Heart left ventricle (tissue), 16 donors: Measurements from ENCODE around the gene DNAI1. TPM values are rescaled to one million over a fixed set of nuclear protein-coding genes. Genes with fewer than 3 reads are reported as not detected.

Experiments
- ATAC-seq, 4 donors: fragments of 200-7000 bp; cut with Tn5 transposase; one replicate each; pipeline ENCODE4 v1.9.1; 2020 to 2022; ENCODE audit warnings: moderate library complexity in 4 of 4, mild to moderate bottlenecking in 3 of 4, moderate number of reproducible peaks in 1 of 4
- DNase-seq, 5 donors: peaks; one replicate each; pipeline ENCODE4 v3.0.0-alpha.2; 2020
- H3K27ac ChIP-seq, 12 donors: fragments of 200-600 bp; sonication (generic) in 4 of 12; one replicate each; pipeline versions ENCODE4 v1.5.0 to v1.8.0; 2016 to 2022; ENCODE audit warnings: mild to moderate bottlenecking in 2 of 12
- H3K27me3 ChIP-seq, 9 donors: fragments of 200-600 bp; sonication (generic) in 2 of 9; one replicate each; pipeline versions ENCODE4 v1.5.1 to v1.8.0; 2016 to 2022; ENCODE audit warnings: mild to moderate bottlenecking in 3 of 9
- H3K36me3 ChIP-seq, 9 donors: fragments of 200-600 bp; sonication (generic) in 2 of 9; one replicate each; pipeline versions ENCODE4 v1.5.0 to v1.8.0; 2018 to 2022; ENCODE audit warnings: mild to moderate bottlenecking in 2 of 9
- H3K4me1 ChIP-seq, 12 donors: fragments of 200-600 bp; sonication (generic) in 4 of 12; one replicate each; pipeline versions ENCODE4 v1.5.0 to v1.8.0; 2016 to 2022; ENCODE audit warnings: mild to moderate bottlenecking in 3 of 12
- H3K4me3 ChIP-seq, 12 donors: fragments of 200-600 bp; sonication (generic) in 4 of 12; one replicate each; pipeline versions ENCODE4 v1.5.0 to v1.8.0; 2017 to 2022; ENCODE audit warnings: mild to moderate bottlenecking in 9 of 12, moderate library complexity in 4 of 12
- H3K9me3 ChIP-seq, 12 donors: fragments of 200-600 bp; sonication (generic) in 4 of 12; one replicate each; pipeline versions ENCODE4 v1.5.0 to v1.8.0; 2016 to 2022; ENCODE audit warnings: mild to moderate bottlenecking in 1 of 12
- POLR2A ChIP-seq, 2 donors: fragments of 450-650 bp; IDR thresholded peaks; one replicate each; pipeline ENCODE4 v1.6.1; 2017; ENCODE audit warnings: antibody characterized with exemption in 2 of 2, mild to moderate bottlenecking in 2 of 2, moderate library complexity in 2 of 2
- WGBS, 4 donors: extraction: QIAGEN DNeasy Blood & Tissue Kit in 2 of 4; methylation state at CpG; one replicate each; pipeline versions ENCODE4 v1.1.5 to v1.1.7; 2013 to 2018; 5-methylcytosine and 5-hydroxymethylcytosine counted together
- intact Hi-C, 10 donors: fragments of 100-400 bp; cut with DNase I; formaldehyde crosslinking; loops; one replicate each; pipeline versions ENCODE4 v1.11.1 to v1.14.2; 2022
- polyA plus RNA-seq, 2 donors: library from polyadenylated mRNA; stranded (reverse); fragments of 200-250 nt; gene quantifications; one replicate each; pipeline ENCODE4 v1.2.3, GENCODE V29; 2013
- total RNA-seq, 9 donors: library from RNA; depleted of rRNA in 2 of 9; stranded (reverse); fragments of >200 nt in 2 of 9; fragmentation: NEBNext Ultra II Directional in 3 of 9; extraction: Animal tissue kit (Norgen Biotek cat#: 25700) in 3 of 9; gene quantifications; one replicate each; pipeline versions ENCODE4 v1.1.0 to v1.2.4, GENCODE V29; 2016 to 2023
- TF ChIP-seq, protein P1 (sequence below), 12 donors: fragments of 200-600 bp; sonication (generic) in 4 of 12; IDR thresholded peaks; one replicate each; pipeline versions ENCODE4 v1.5.0 to v1.8.0; 2018 to 2022; ENCODE audit warnings: antibody characterized with exemption in 12 of 12, mild to moderate bottlenecking in 5 of 12
- donor health status: ischemic (EF 13 %, LVEDD 7.1; RV severe dilation, severe dysfunction).
- donor health status: healthy with polysubstance abuse.
- donor health status: DM: no; HTN: yes; CAD: no.
- donor health status: DM: no; HTN: no; CAD: no.
- donor health status: ischemic (EF 25% LVEDD 6.9; RV normal size, moderate dysfunction).
- donor health status: ischemic (EF 25% LVEDD 5.7; RV mildly dilated, moderate dysfunction).
- donor health status: healthy.
- donor health status: DM: yes; HTN: yes; CAD: no.
- donor health status: ischemic (EF 35%, LVEDD 5.7; RV mildly dilated, moderate dysfunction).
- donor health status: nonischemic (EF 11% LVEDD 7.7; RV severe dilation, severe dysfunction).
- donor health status: DM: yes; HTN: yes; CAD: no.
- donor health status: PGD.
- donor health status: ischemic (EF 29% LVEDD 5.4; RV normal size, mild dysfunction).
- donor health status: nonischemic (EF 23%, LVEDD 6.1; RV moderate dilation, normal function).

DNAI1 gene
- total and polyA plus RNA-seq, 11 donors = 0.36 to 0.86 (median 0.43) TPM; not detected in 8

DNA sequence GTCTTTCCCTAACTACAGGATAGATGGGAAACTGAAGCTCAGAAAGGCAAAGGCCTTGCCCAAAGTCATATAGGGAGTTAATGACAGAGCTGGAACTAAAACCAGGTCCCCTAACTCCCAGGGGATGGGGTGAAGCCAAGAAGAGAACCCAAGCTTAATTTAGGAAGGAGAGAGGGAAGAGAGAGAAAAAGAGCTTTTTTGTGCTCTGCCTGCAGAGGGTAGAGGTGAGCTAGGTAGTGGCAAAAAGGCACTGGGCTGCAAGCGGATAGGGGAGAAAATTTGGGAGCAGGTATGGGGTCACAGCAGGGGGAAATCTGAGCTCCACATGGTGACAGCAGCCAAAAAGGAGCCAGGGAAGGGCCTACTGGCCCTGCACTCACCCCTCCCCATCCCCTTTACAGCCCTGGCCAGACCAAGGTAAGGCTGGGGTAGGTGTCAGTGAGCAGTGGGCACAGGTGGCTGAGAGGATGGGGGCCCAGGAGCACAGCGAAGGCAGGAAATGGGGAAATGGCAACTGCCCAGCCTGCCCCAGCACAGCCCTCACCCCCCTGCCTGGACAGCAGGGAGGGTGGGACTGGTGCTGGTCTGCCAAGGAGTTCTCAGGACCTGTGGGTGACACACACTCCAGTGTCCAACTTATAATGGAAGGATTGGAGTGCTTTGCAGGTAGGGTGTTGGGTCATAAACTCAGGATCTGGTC is 60.9 kb downstream of the DNAI1 start:
- DNase-seq (no peak), ATAC-seq (no peak)
- no peak overlapping the region for H3K4me3 ChIP-seq
- TF ChIP-seq, protein P1, sequence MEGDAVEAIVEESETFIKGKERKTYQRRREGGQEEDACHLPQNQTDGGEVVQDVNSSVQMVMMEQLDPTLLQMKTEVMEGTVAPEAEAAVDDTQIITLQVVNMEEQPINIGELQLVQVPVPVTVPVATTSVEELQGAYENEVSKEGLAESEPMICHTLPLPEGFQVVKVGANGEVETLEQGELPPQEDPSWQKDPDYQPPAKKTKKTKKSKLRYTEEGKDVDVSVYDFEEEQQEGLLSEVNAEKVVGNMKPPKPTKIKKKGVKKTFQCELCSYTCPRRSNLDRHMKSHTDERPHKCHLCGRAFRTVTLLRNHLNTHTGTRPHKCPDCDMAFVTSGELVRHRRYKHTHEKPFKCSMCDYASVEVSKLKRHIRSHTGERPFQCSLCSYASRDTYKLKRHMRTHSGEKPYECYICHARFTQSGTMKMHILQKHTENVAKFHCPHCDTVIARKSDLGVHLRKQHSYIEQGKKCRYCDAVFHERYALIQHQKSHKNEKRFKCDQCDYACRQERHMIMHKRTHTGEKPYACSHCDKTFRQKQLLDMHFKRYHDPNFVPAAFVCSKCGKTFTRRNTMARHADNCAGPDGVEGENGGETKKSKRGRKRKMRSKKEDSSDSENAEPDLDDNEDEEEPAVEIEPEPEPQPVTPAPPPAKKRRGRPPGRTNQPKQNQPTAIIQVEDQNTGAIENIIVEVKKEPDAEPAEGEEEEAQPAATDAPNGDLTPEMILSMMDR (IDR thresholded peaks at IDR 0.05) = no peak
- no peak for TF ChIP-seq POLR2A (IDR thresholded peaks at IDR 0.05)
- no peaks in the 10 kb centered on the region for H3K9me3 ChIP-seq
- intact Hi-C loops = loop anchor here in 1 of 10 donors (5.0 kb wide), 1 partner anchor 62 kb away; the partner anchor contains the start of genes DNAI1 and FAM219A
- no peaks in the 10 kb centered on the region for H3K27me3 ChIP-seq
- no peak overlapping the region for H3K27ac ChIP-seq
- WGBS, 4 donors = 85 to 91% (median 87%) methylated on average over 2 of the region's 2 CpGs
- peaks cover 0 to 15% (median 4%) of the 10 kb centered on the region in 12 donors for H3K4me1 ChIP-seq
- H3K36me3 ChIP-seq = no peaks in the 10 kb centered on the region

DNA sequence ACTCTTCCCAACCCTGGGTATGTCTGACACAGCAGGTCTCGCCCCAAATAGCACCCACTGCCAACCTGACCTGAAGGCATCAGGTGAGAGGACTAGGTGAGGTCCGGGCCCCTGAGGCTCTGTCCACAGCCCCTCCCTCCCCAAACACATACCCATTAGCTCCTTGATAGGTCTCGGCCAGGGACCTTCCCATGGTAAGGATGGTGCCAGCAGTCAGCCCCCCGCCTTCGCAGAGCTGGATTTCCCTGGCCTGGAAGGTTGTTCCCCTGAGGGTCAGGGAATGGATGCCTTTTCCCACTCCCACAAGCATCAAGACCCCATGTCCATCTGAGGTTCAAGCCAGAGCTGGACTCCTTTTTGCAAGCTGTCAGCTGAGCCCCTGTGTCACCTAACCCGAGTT is 61.5 kb downstream of the DNAI1 start:
- TF ChIP-seq, protein P1 (IDR thresholded peaks at IDR 0.05) = no peak
- TF ChIP-seq POLR2A (IDR thresholded peaks at IDR 0.05) = no peak
- DNase-seq = no peak
- WGBS, 4 donors = 87 to 89% (median 87%) methylated on average over 3 to 6 of the region's 6 CpGs
- no peak for ATAC-seq
- Histone ChIP-seq H3K27me3 (peaks cover 0 to 5% (median 0%) of the 10 kb centered on the region in 9 donors), H3K27ac (no peak overlapping the region), H3K4me3 (no peak overlapping the region), H3K9me3 (no peaks in the 10 kb centered on the region), H3K36me3 (no peaks in the 10 kb centered on the region), H3K4me1 (peaks cover 0 to 15% (median 4%) of the 10 kb centered on the region in 12 donors)
- intact Hi-C loops = loop anchor here in 1 of 10 donors (5.0 kb wide), 1 partner anchor 63 kb away; the partner anchor contains the start of genes DNAI1 and FAM219A

DNA sequence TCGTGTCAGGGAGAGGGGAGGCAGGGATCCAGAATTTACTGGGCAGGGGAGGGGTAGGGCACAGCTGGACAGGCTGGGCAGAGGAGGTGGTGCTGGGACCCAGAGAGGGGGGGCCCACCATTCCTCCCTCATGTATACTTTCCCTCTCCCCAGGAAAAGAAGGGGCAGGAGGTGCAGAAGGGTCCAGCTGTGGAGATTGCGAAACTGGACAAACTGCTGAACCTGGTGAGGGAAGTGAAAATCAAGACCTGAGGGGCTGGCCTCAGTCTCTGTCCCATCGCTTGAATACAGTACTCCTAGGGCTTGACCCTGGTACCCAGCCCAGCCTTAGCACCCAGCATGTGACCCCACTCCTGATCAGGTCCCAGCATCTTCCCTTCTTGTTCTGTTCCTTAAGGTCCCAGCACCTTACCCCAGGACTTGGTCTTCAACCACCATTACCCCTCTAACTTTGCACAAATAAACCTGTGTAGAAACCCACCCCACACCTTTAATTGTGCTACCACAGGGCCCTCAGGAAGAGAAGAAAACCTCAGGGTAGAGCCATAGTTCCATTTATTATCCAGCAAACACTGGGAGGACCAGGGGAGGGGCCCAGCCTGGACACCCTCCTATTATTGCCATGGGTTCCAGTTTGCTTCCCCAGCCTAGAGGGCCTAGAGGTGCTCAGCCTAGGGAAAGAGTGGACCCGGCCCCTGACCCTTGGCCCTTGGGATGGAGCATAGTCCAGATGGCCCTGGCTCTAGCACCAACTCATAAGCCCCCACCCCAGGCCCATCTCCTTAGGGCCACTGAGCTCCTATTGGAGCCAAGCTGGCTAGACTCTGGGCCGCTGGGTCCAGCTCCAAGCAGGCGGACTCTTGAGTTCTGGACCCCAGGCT is 62.1 kb downstream of the DNAI1 start:
- no peak for TF ChIP-seq POLR2A (IDR thresholded peaks at IDR 0.05)
- TF ChIP-seq, protein P1 (IDR thresholded peaks at IDR 0.05) = no peak
- no peak for DNase-seq
- intact Hi-C loops = loop anchor here in 1 of 10 donors (5.0 kb wide), 1 partner anchor 63 kb away; the partner anchor contains the start of genes DNAI1 and FAM219A
- no peaks in the 10 kb centered on the region for H3K36me3 ChIP-seq
- peaks cover 0 to 15% (median 4%) of the 10 kb centered on the region in 12 donors for H3K4me1 ChIP-seq
- no peak overlapping the region for H3K27ac ChIP-seq
- peaks cover 0 to 8% (median 0%) of the 10 kb centered on the region in 9 donors for H3K27me3 ChIP-seq
- no peak overlapping the region for H3K4me3 ChIP-seq
- no peak for ATAC-seq
- WGBS, 4 donors = 88 to 98% (median 95%) methylated on average over 5 to 6 of the region's 6 CpGs
- no peaks in the 10 kb centered on the region for H3K9me3 ChIP-seq
